SK-N-MC (cell line): Measurements from ENCODE around the gene GALK2.

Experiments used
- EZH2 ChIP-seq: fragments of 200-600 bp; sonication (generic); IDR thresholded peaks from one replicate; pipeline ENCODE4 v1.6.1; 2017; ENCODE audit warnings: antibody characterized with exemption
- FOXP2 ChIP-seq: optimal IDR thresholded peaks from 2 replicates; pipeline ENCODE3; 2011; ENCODE audit warnings: mild to moderate bottlenecking, moderate library complexity; ENCODE audit not compliant: insufficient read depth; ENCODE audit errors: extremely low read length, control extremely low read depth
- POLR2AphosphoS5 ChIP-seq: IDR thresholded peaks from 2 replicates; pipeline ENCODE4 v1.6.1; 2012; ENCODE audit warnings: mild to moderate bottlenecking, low read depth, low read length, borderline replicate concordance

DNA sequence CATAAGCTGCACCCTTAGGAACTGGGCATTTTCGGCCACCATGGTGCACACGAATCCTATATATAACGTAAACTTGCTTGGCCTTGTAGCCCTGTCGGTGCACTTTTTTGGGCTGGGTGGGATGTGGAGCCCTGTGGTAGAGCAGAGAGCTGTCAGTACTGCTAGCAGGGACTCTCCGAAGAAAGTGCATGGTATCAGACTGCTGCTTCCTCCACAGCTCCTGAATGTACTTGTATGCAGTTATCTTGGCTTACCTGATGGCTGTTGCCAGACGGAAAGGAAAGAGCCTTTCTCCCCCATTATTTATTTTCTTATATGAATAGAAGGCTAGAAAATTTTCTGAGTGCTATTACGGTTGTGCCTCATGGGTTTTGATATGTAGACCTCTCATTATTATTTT lies 8.4 kb downstream of the GALK2 start:
- TF ChIP-seq POLR2AphosphoS5 (no peak), EZH2 (no peak), FOXP2 (no peak)
